ENCODE data around the gene HIC2.
"Not testable (repeated sequence)": the region's sequence is repeated elsewhere in the genome, so short reads cannot be mapped to it uniquely, and the experiment has no call there.

DNA sequence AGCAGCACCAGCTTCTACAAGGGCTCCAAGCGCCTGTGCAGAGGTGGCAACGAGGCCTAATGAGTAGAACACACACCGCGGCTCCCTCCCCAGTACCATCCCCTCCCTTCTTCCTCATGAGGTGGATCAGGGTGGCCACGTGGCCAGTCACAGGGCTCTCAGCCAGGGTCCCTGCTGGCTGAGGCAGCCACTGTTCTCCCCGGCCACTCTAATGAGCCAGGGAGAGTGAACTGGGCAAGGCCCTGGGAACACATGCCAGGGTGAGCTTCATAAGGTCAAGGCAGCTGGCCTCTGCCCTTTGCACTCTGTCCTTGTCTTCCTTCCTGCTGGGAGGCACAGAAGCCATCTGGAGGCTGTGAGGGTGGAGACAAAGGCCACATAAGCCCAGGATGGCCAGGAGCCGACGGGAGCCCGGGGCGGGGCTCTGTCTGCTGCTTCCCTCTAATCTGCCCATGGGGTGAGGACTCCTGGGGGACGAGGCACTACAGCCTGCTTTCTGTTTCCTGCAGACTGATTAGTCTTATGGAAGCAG lies 72.0 kb downstream of the HIC2 start:
- TF ChIP-seq, protein P1, sequence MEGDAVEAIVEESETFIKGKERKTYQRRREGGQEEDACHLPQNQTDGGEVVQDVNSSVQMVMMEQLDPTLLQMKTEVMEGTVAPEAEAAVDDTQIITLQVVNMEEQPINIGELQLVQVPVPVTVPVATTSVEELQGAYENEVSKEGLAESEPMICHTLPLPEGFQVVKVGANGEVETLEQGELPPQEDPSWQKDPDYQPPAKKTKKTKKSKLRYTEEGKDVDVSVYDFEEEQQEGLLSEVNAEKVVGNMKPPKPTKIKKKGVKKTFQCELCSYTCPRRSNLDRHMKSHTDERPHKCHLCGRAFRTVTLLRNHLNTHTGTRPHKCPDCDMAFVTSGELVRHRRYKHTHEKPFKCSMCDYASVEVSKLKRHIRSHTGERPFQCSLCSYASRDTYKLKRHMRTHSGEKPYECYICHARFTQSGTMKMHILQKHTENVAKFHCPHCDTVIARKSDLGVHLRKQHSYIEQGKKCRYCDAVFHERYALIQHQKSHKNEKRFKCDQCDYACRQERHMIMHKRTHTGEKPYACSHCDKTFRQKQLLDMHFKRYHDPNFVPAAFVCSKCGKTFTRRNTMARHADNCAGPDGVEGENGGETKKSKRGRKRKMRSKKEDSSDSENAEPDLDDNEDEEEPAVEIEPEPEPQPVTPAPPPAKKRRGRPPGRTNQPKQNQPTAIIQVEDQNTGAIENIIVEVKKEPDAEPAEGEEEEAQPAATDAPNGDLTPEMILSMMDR (conservative IDR thresholded peaks at IDR 0.05), result not testable (repeated sequence)
- not testable (repeated sequence) for TF ChIP-seq EZH2 (IDR thresholded peaks at IDR 0.05; ENCODE audit: low read depth)

Data from PC-9 (cell line).